M059J (cell line): Measurements from ENCODE around the gene ADGRF4. TPM values are rescaled to one million over a fixed set of nuclear protein-coding genes. Genes with fewer than 3 reads are reported as not detected.

Experiments used
- DNase-seq: peaks from one replicate; pipeline ENCODE4 v3.0.0-alpha.2; 2012; ENCODE audit warnings: low read depth
- total RNA-seq: library from RNA; depleted of rRNA; stranded (reverse); fragments of >200 nt; shearing (Covaris generic); gene quantifications from 2 replicates; pipeline ENCODE4 v1.2.3, GENCODE V29; 2014

Gene ADGRF4
- total RNA-seq, 1 experiment from 2014 or later: 0.27 TPM

- no peak for DNase-seq
Measured at GRCh38 chr6:47680724-47681123, 17.7 kb upstream of the ADGRF4 start.

GRCh38 chr6:47681201-47681990 is 17.0 kb upstream of the ADGRF4 start:
- no peak for DNase-seq

GRCh38 chr6:47686411-47686810 is 12.0 kb upstream of the ADGRF4 start:
- no peak for DNase-seq

DNA sequence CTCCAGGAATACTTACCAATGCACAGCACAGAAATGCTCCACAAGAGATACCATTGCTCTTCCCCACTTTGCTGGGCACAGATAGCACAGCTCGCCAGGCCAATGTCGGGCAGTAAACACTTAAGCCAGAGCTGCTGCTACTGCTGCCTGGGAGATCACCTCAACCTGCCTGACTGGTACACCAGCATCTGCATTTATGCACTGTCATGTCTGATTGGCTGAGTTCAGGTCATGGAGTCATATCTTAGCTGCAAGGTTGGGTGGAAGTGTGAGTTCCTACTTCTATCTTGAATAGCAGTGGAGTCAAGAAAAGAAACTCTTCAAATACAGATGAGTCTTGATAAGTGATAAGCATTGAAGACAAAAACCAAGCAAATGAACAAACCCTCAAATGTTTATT is 10.9 kb upstream of the ADGRF4 start:
- no peak for DNase-seq

GRCh38 chr6:47690214-47690613 is 8.2 kb upstream of the ADGRF4 start:
- DNase-seq: peak; percentile 18

GRCh38 chr6:47690791-47691190 is 7.6 kb upstream of the ADGRF4 start:
- DNase-seq: no peak

DNA sequence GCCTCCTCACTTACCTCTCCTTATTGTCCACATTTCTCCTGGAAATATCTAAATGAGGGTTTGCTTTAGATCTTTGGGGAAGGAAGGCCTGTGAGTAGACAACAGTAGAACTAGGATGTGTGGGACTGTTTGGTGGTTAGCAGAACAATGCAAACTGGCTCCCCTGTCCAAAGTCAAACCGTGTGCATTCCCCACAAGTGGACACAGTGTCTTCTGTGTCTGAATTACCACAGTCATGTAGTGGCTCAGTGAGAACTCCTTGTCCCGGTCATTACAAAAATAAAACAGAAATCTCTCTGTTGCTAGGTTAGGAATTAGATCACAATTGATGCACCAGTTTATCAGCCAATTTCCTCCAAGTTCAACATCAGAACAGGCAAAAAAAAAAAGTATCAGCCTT is 455 bp upstream of the ADGRF4 start:
- no peak for DNase-seq

DNA sequence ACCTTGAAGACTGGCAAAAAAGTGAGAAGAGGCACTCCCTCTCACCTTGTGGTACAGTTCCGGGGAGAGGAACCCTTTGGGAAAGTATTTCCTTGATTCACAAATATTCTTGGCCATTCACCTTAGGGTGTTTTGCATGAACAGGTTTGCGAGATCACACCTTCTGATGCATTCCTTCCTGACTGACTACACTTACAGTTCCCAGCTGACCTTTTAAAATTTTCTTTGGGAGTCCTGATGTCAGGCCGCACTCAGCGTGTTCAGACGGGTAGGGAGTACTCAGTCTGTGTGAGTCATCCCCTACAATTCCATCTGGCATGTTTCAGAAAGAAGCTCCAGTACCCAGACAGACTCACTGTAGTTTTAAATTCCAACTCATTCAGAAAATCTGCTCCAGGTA is 1.7 kb downstream of the ADGRF4 start:
- peak; percentile 86 for DNase-seq

DNA sequence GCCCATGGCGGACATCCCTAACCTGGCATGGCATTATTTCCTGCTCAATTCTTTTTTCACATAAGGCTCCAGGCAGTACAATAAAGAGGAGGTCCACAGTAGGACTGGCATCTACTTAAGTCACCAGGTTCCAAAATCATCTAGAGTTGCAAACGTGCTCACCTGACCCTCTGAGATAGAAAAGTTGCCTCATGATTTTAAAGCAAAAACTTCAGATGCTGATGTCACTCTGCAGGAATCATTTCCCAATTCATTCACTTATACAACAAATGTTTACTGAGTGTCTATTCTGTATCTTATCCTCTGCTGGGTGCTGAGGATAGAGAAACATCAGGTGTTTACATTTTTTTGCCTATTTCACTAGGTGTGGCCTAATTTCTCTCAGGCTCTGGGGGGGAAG is 2.2 kb downstream of the ADGRF4 start:
- no peak for DNase-seq

- DNase-seq: peak; percentile 94
Measured at GRCh38 chr6:47701363-47701762, 3.0 kb downstream of the ADGRF4 start.

GRCh38 chr6:47709160-47709559 is 10.8 kb downstream of the ADGRF4 start:
- no peak for DNase-seq

DNA sequence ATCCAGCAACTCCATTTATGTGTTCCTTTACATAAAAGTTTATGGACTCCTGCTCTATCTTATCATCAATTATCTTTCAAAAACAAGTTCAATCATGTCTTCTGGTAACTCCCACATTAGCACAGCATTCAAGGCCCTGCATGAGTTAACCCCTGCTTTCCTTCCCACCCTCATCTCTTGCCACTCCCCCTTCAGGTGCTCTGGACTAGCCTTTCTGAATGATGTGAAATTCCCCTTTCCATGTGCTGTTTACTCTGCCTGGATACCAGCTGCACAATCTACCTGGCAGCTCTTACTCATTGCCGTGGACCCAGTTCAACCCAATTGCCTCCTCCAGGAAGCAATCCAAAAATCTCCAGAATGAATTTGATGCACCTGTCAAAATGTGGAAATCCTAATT is 11.9 kb downstream of the ADGRF4 start:
- no peak for DNase-seq

DNA sequence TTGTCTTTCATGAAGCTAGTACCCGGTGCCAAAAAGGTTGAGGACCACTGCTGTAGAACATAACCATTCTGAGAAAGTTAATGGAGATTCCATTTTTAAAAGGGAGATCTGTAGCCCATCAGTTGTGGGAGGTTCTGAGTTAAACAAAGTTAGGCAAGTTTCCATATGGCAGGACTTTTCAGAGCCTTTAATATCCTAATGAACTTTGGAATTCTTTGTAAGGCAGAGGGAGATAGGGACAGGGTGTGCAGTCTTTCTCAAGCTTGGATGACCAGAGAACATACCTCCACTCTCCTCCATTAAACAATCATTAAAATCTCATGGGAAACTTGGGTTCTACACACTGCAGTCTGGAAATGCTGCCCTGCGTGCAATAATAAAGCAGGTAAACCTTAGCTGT is 14.8 kb downstream of the ADGRF4 start:
- DNase-seq: no peak

GRCh38 chr6:47714802-47715201 is 16.4 kb downstream of the ADGRF4 start:
- peak; percentile 80 for DNase-seq

DNA sequence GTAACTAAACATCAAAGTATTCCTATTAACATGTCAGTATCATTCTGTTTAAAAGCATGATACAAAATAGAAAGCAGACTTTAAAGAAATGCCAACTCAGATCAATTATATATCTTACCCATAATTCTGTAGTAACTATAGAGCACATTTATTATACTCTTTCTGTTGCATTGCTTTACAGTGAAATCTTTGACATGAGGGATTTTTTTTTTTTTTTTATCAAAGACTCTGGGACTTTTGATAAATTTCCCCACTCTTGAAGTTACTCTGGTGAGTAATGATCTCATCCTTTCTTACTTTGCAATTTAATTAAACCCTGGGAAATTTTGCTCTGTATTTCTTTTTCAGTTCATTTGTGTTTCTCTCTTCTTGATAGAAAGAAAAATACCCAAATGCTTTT is 17.4 kb downstream of the ADGRF4 start:
- DNase-seq: no peak

DNA sequence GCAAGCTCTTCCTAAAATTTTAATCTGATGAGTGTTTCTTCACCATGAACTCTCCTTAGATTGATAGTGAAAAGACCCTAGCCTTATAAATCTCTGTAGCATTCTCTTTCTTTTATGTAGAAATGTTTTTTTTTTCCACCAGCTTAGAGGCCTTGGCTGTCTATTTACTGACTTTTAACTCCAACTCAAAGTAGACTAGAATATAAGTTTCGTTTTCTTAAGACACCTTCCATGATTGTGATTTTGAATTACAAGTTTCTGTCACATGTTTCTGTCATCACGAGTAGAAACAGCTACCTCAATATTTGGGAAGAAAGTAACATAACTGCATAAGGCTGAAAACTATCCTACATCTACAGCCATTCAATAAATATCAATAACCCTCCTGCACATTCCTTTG is 17.8 kb downstream of the ADGRF4 start:
- no peak for DNase-seq

- no peak for DNase-seq
Measured at GRCh38 chr6:47718571-47718970, 20.2 kb downstream of the ADGRF4 start.

GRCh38 chr6:47721189-47721588 is 22.8 kb downstream of the ADGRF4 start:
- DNase-seq: no peak

DNA sequence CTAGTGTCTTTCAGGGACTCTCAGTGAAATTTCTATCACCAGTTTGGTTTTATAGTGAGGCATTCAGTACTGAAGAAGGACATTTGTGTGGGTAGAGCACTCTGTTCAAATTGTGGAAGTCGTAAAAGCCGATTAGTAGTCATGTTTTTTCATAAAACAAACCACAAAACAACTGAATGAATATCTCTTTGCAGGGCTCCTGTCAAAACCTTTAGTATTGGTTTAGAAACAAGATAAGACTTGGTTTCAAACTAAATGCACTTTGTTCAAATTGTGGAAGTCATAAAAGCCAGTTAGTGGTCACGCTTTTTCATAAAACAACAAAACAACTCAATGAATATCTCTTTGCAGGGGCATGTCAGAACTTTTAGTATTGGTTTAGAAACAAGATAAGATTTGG is 23.8 kb downstream of the ADGRF4 start:
- peak; percentile 45 for DNase-seq

DNA sequence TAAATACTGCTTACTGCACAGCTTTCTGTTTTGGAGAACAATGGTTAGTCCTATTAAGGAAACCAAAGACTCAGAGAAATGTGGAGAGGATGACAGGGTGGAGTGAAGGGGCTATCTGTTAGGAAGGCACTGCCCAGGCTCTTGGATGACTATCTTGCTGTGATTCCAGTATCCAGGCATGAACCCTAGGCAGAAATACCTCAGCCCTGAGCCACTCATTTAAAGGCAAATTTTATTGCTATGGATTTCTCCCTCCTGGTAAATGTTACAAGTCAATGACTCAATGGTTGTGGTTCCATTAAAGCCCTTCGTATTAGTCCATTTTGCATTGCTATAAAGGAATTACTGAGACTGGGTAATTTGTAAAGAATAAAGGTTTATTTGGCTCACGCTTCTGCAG is 25.9 kb downstream of the ADGRF4 start:
- DNase-seq: peak; percentile 73

DNA sequence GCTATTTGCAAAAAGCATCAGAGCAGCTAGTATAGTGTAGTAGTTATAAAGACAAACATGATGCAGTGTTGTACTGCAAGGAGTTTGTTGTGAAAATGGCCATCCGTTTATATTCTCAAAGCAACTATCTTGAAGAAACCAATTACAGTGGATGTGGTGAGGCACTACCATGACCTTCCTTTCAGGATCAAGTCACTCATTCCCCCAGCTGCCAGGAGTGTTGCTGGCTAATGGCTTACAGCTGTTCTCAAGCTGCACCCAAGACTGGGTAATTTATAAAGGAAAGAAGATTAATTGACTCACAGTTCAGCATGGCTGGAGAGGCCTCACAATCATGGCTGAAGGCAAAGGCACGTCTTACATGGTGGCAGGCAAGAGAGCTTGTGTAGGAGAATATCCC is 29.0 kb downstream of the ADGRF4 start:
- peak; percentile 18 for DNase-seq

DNA sequence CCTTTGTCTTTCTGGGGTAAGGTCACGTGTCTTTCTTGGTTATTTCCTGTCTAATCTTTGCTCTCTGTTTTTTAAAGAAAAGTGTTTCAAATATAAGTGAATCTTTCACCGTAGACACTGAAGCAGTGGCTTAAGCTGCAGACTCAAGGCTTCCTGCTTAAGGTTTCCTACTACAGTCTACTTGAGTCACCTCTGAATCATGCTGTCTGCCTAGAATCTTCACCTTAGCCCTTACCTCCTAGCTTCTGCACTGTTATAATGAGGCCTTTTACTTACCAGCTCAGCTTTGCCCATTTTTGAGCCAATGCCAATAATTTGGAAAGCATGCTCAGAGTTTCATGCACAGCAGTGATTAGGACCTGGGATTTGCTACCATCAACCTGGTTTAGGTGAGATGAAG is 30.6 kb downstream of the ADGRF4 start:
- peak; percentile 88 for DNase-seq

DNA sequence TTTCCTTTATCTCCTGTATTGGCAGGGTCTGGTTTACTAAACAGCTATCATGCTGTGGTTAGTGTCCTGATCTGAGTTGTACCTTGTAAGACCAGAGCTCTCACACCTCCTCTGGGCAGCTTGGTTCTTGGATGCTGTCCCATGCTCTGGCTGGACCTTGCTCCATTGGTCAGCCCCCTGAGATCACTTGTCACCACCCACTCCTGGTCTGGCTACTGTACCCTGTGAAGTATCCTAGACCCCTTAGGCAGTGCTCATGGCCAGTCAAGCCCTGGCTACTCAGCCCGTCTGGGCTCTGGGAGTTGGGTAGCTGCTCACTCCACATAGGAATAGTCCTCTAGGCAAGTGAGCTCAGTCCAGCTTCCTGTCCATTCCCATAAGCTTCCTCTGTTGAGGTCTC is 31.1 kb downstream of the ADGRF4 start:
- peak; percentile 57 for DNase-seq
